OCI-LY3 (cell line): ENCODE results near the gene ZRANB1.

ENCODE experiments used
- H2AFZ ChIP-seq: fragments of 200-600, 300-600 bp; shearing (Covaris generic); 2 replicates; pipeline ENCODE4 v1.6.0; 2014; ENCODE audit warnings: antibody characterized with exemption, low read depth, low read length
- H3K27ac ChIP-seq: fragments of 200-600, 300-600 bp; sonication (generic); 2 replicates; pipeline ENCODE4 v1.5.1; 2014; ENCODE audit warnings: mild to moderate bottlenecking, low read length, moderate library complexity, mixed read lengths
- H3K27me3 ChIP-seq: fragments of 200-600, 300-600 bp; sonication (generic); 2 replicates; pipeline ENCODE4 v1.6.1; 2014; ENCODE audit warnings: low read depth, low read length, mixed read lengths
- H3K36me3 ChIP-seq: fragments of 200-600, 300-600 bp; sonication (generic); replicated peaks from 2 replicates; pipeline ENCODE3; 2014; ENCODE audit warnings: low read depth, low read length, mixed read lengths
- H3K4me1 ChIP-seq: fragments of 300-600, 200-600 bp; sonication (generic); 2 replicates; pipeline ENCODE4 v1.6.1; 2014; ENCODE audit warnings: low read length, mixed read lengths
- H3K4me2 ChIP-seq: fragments of 200-600, 300-600 bp; sonication (generic); 2 replicates; pipeline ENCODE4 v1.6.1; 2014; ENCODE audit warnings: low read length, mixed read lengths
- H3K4me3 ChIP-seq: fragments of 300-600, 200-600 bp; sonication (generic); 2 replicates; pipeline ENCODE4 v1.5.1; 2014; ENCODE audit warnings: antibody characterized with exemption, mild to moderate bottlenecking, low read length, moderate library complexity
- H3K79me2 ChIP-seq: fragments of 300-600, 200-600 bp; shearing (Covaris generic); 2 replicates; pipeline ENCODE4 v1.6.1; 2014; ENCODE audit warnings: mild to moderate bottlenecking, low read length, mixed read lengths
- H3K9ac ChIP-seq: fragments of 300-600, 200-600 bp; shearing (Covaris generic); 2 replicates; pipeline ENCODE4 v1.6.0; 2014; ENCODE audit warnings: mild to moderate bottlenecking, low read length, moderate library complexity
- H3K9me3 ChIP-seq: fragments of 200-600, 300-600 bp; shearing (Covaris generic); 2 replicates; pipeline ENCODE4 v1.6.1; 2014; ENCODE audit warnings: low read length, mixed read lengths; ENCODE audit not compliant: insufficient read depth
- H4K20me1 ChIP-seq: fragments of 200-600, 300-600 bp; sonication (generic); 2 replicates; pipeline ENCODE4 v1.6.1; 2016; ENCODE audit warnings: low read length, mixed read lengths; ENCODE audit not compliant: insufficient read depth
- EZH2phosphoT487 ChIP-seq: fragments of 200-600 bp; shearing (Covaris generic); IDR thresholded peaks from 2 replicates; pipeline ENCODE4 v1.6.1; 2018; ENCODE audit warnings: antibody characterized with exemption, mixed run types, low read depth
- TF ChIP-seq, protein P1 (sequence below): fragments of 200-600, 300-600 bp; sonication (generic); IDR thresholded peaks from 2 replicates; pipeline ENCODE4 v1.5.1; 2014; ENCODE audit warnings: antibody characterized with exemption, low read length, low read depth

Gene ZRANB1

DNA sequence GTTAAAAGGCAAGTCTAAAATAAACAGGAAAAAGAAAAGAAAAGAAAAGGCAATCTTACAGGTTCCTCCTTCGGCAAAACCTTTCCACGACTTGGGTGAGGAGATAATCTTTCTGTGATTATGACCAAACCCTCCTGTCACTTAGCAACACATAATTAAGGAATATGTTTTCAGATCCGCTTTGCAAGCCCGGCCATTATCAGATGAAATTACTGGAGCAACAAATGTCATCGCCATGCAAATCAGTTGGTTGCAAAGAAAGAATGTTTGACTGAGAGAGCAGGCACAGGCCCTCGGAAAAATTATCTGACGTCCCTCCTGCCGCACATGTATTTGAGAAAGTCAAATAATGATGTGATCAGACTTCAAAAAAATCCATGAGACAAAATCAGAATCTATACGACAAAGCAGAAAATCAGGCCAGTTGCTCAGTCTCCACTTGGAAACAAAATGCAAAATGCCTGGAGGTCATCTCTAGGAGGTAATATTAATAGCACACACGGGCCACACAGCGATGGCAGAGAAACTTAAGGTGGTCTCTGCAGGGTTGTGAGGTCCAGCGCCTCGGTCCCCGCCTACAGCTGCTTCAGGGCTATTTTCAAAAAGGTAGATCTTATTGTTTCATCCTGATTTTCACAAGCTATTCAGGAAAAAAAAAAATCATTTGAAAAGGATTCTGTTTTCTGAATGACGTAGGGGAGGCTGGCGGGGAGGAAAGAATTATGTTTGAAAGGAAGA lies 82.7 kb downstream of the ZRANB1 start:
- no peaks in the 10 kb centered on the region; the same call in 1 of the 2 replicates for H4K20me1 ChIP-seq
- no peak overlapping the region for H3K9ac ChIP-seq
- TF ChIP-seq, protein P1, sequence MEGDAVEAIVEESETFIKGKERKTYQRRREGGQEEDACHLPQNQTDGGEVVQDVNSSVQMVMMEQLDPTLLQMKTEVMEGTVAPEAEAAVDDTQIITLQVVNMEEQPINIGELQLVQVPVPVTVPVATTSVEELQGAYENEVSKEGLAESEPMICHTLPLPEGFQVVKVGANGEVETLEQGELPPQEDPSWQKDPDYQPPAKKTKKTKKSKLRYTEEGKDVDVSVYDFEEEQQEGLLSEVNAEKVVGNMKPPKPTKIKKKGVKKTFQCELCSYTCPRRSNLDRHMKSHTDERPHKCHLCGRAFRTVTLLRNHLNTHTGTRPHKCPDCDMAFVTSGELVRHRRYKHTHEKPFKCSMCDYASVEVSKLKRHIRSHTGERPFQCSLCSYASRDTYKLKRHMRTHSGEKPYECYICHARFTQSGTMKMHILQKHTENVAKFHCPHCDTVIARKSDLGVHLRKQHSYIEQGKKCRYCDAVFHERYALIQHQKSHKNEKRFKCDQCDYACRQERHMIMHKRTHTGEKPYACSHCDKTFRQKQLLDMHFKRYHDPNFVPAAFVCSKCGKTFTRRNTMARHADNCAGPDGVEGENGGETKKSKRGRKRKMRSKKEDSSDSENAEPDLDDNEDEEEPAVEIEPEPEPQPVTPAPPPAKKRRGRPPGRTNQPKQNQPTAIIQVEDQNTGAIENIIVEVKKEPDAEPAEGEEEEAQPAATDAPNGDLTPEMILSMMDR, result no peak
- TF ChIP-seq EZH2phosphoT487, result no peak
- H3K4me3 ChIP-seq, result no peak overlapping the region
- peaks cover 11% of the 10 kb centered on the region for H3K27me3 ChIP-seq
- H3K79me2 ChIP-seq, result no peaks in the 10 kb centered on the region
- H3K4me2 ChIP-seq, result no peak overlapping the region
- no peaks in the 10 kb centered on the region for H3K36me3 ChIP-seq
- no peaks in the 10 kb centered on the region for H3K4me1 ChIP-seq
- no peak overlapping the region for H3K27ac ChIP-seq
- H3K9me3 ChIP-seq, result no peaks in the 10 kb centered on the region
- no peak overlapping the region for H2AFZ ChIP-seq

DNA sequence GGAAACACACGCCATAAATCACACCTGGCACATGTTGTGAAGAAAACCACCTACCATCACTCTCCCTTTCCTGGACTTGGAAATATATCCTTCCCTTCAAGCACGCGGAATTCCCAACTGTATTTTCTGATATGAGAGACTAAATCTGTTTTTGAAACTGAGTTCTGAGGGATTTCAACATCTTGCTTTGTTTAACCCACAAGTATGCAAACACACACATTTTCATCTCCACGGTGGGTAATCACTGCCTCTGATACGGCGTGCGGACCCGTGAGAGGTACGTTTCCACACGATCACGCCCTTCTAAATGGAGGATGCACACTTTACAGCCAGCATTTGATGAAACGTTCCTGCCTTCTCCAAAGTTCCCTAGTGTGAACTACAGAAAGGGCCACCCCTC lies 83.4 kb downstream of the ZRANB1 start:
- no peak overlapping the region for H3K27ac ChIP-seq
- no peak overlapping the region for H2AFZ ChIP-seq
- H4K20me1 ChIP-seq, result no peaks in the 10 kb centered on the region; the same call in 1 of the 2 replicates
- H3K36me3 ChIP-seq, result no peaks in the 10 kb centered on the region
- no peaks in the 10 kb centered on the region for H3K9me3 ChIP-seq
- H3K4me2 ChIP-seq, result no peak overlapping the region
- H3K4me1 ChIP-seq, result no peaks in the 10 kb centered on the region
- no peak for TF ChIP-seq EZH2phosphoT487
- TF ChIP-seq, protein P1, result no peak
- H3K79me2 ChIP-seq, result no peaks in the 10 kb centered on the region
- H3K9ac ChIP-seq, result no peak overlapping the region
- no peak overlapping the region for H3K4me3 ChIP-seq
- peaks cover 11% of the 10 kb centered on the region for H3K27me3 ChIP-seq

DNA sequence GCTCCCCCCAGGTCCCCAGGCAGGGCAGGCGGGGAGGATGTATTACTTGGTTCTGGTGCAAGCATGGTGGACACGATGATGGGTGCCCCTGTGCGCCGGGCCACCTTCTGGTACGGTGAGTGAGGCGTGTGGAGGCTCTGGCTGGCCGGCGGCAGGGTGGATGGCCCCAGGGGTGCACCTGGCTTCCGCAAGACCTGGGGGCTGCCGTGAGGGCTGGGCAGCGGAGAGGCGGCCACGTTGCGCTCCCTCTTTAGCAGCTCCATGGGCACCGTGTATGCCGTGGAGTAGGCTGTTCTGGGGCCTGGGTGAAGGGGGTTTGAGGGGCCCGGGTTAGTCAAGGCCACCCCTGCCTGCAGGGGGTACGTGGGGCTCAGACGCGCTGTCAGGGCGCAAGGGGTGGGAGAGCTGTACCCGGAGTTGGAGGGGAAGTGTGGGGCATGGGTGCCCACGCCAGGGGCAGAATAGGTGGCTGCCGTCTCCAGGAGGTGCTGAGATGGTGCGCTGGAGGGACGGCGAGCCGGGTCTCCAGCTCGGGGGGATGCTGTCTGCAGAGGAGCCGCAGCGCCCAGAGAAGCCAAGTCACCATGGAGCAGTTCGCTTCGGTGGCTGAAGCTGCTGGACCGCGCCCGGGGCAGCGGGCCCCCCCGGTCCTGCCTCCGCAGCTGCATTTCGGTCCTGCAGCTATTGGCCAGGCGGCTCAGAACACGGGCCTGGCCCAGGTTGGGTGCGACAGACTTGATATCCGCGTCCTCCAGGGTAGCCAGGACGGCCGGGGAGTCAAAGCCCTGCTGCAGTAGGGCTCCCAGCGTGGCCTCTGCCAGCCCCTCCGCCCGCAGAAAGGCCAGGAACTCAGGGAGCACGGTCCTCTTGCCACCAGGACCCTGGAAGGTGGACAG lies 84.4 kb downstream of the ZRANB1 start:
- Histone ChIP-seq H3K9me3 (no peaks in the 10 kb centered on the region), H3K4me3 (no peak overlapping the region), H3K27me3 (peaks cover 11% of the 10 kb centered on the region), H3K4me1 (no peaks in the 10 kb centered on the region), H3K36me3 (no peaks in the 10 kb centered on the region), H3K9ac (no peak overlapping the region), H3K79me2 (no peaks in the 10 kb centered on the region), H4K20me1 (no peaks in the 10 kb centered on the region; the same call in 1 of the 2 replicates), H3K27ac (no peak overlapping the region), H3K4me2 (no peak overlapping the region), H2AFZ (no peak overlapping the region)
- TF ChIP-seq, protein P1, result no peak
- no peak for TF ChIP-seq EZH2phosphoT487
